ENCODE results near the gene DNAAF5. TPM values are rescaled to one million over a fixed set of nuclear protein-coding genes. Genes with fewer than 3 reads are reported as not detected.

Gene DNAAF5
- polyA plus RNA-seq, 1 experiment: 12.6 TPM

DNA sequence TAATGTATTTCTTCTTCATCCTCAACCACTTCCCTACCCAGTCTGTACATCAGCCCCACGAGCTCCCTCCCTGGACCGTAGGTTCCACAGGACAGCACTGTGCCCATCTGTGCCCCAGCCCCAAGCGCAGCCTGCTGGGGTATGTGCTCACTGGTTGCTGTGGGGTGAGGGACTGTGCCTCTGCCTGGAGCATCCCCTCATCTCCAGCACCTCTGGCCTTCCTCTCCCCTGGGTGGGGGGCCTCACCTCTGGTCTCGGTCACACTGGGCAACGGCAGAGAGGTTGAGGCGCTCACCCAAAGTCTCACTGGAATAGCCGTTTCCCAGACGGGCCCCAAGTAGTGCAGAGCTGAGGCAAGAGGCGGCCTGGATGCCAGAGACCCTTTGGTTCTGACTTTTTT lies 2.1 kb downstream of the DNAAF5 start:
- DNase-seq (ENCODE audit: low read depth, low spot score): no peak
- POLR2A ChIA-PET: no interaction called here
- CTCF ChIA-PET: interaction anchor here (0.7 kb wide), 1 partner anchor 417 kb away, joined by 3 read pairs; no protein-coding TSS in a partner anchor
- no peaks in the 10 kb centered on the region for H3K27me3 ChIP-seq (ENCODE audit: control insufficient read depth, insufficient read depth, low read length)
- H3K4me3 ChIP-seq (ENCODE audit: low read depth, low read length): peak overlapping the region; percentile 68; the same call in 1 of the 2 replicates
- TF ChIP-seq, protein P1, sequence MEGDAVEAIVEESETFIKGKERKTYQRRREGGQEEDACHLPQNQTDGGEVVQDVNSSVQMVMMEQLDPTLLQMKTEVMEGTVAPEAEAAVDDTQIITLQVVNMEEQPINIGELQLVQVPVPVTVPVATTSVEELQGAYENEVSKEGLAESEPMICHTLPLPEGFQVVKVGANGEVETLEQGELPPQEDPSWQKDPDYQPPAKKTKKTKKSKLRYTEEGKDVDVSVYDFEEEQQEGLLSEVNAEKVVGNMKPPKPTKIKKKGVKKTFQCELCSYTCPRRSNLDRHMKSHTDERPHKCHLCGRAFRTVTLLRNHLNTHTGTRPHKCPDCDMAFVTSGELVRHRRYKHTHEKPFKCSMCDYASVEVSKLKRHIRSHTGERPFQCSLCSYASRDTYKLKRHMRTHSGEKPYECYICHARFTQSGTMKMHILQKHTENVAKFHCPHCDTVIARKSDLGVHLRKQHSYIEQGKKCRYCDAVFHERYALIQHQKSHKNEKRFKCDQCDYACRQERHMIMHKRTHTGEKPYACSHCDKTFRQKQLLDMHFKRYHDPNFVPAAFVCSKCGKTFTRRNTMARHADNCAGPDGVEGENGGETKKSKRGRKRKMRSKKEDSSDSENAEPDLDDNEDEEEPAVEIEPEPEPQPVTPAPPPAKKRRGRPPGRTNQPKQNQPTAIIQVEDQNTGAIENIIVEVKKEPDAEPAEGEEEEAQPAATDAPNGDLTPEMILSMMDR (IDR thresholded peaks at IDR 0.05; ENCODE audit: low read depth, low read length): no peak
- peaks cover 14% of the 10 kb centered on the region for H3K9me3 ChIP-seq (ENCODE audit: control insufficient read depth, insufficient read depth, low read length)
- H3K27ac ChIP-seq (ENCODE audit: low read depth, low read length): no peak overlapping the region

DNA sequence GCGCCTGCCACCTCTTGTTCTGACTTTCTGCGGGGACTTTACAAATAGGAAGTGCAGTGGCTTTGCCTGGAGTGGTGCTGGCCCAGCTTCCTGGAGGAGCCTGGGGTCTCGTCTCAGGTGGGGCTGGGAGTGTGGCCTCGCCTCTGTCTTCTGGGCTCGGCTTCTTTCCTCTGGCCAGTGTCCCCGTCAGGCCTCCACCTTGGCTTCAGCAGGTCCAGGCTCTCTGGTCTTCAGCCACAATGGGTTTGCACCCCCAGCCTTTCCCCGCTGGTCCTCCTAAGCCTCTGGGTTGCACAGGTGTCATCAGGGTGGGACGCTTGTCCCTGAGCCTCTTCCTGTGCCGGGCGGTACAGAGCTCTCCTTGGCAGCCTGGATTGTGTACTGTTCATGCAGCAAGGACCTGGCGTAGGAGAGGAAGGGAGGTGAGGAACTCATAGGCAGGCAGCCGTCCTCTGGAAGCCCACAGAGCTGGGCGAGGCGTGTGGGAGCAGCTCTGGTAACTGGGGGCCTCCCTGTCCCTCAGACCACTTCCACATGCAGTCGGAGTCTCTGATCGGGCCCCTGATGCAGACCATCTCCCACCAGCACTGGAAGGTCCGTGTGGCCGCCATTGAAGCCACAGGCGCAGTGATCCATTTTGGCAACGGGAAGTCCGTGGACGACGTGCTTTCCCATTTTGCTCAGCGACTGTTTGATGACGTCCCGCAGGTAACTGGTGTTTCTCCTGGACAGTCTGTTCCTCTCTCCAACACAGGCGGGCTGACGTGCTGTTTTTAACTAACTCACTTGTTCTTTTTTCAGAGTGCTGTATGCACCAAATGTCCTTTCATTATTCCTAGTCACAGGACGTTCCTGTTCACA lies 2.9 kb downstream of the DNAAF5 start:
- ChIA-PET POLR2A (no interaction called here), CTCF (no interaction called here)
- no peak overlapping the region for H3K27ac ChIP-seq (ENCODE audit: low read depth, low read length)
- TF ChIP-seq, protein P1 (IDR thresholded peaks at IDR 0.05; ENCODE audit: low read depth, low read length): no peak
- no peak for DNase-seq (ENCODE audit: low read depth, low spot score)
- no peaks in the 10 kb centered on the region for H3K27me3 ChIP-seq (ENCODE audit: control insufficient read depth, insufficient read depth, low read length)
- H3K9me3 ChIP-seq (ENCODE audit: control insufficient read depth, insufficient read depth, low read length): peaks cover 11% of the 10 kb centered on the region
- no peak overlapping the region for H3K4me3 ChIP-seq (ENCODE audit: low read depth, low read length)

DNA sequence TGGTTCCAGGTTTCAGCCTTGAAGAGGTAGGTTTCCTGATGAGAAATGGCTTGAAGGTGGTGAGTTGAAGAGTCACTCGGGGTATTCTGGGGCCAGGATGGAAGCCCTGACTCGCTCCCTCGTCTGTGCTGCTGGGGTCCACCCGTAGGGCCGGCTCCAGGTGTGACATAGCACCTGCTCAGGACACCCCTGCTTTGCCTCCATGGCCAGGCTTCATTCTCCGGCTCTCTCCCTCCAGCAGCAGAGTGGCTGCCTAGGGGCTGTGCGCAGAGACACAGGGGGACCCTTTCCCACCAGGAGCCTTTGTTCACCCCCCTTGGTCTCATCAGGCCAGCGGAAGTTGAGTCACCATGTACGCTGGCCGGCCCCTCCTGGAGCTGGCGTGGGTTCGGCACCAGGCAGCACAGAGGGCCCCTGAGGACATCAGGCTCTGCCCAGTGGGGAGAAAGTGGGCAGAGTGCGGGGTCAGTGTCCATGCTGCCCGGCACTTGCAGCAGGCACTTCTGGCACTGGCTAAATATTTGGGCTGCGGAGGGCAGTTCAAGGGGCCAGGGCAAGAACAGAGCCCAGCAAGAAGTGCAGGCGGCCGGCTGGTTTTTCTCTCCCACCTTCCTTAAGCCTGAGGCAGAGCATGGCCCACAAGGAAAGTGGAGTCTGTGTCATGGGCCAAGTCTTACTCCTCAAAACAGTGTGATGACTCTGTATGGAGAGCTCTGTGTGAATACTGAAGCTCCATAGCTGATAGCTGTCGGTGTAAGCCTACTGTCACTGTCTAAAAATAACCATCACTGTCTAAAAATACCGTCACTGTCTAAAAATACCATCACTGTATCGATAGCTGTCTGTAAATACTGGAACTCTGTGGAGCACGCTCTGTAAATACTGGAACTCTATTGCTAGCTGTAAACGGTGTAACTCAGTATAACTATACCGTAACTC lies 4.3 kb downstream of the DNAAF5 start:
- CTCF ChIA-PET: interaction anchor here (0.8 kb wide), 1 partner anchor 65 kb away, joined by 3 read pairs; no protein-coding TSS in a partner anchor
- H3K4me3 ChIP-seq (ENCODE audit: low read depth, low read length): no peak overlapping the region
- TF ChIP-seq, protein P1 (IDR thresholded peaks at IDR 0.05; ENCODE audit: low read depth, low read length): no peak
- POLR2A ChIA-PET: no interaction called here
- DNase-seq (ENCODE audit: low read depth, low spot score): peak; percentile 4
- H3K27me3 ChIP-seq (ENCODE audit: control insufficient read depth, insufficient read depth, low read length): no peaks in the 10 kb centered on the region
- H3K9me3 ChIP-seq (ENCODE audit: control insufficient read depth, insufficient read depth, low read length): peaks cover 11% of the 10 kb centered on the region
- H3K27ac ChIP-seq (ENCODE audit: low read depth, low read length): no peak overlapping the region

DNA sequence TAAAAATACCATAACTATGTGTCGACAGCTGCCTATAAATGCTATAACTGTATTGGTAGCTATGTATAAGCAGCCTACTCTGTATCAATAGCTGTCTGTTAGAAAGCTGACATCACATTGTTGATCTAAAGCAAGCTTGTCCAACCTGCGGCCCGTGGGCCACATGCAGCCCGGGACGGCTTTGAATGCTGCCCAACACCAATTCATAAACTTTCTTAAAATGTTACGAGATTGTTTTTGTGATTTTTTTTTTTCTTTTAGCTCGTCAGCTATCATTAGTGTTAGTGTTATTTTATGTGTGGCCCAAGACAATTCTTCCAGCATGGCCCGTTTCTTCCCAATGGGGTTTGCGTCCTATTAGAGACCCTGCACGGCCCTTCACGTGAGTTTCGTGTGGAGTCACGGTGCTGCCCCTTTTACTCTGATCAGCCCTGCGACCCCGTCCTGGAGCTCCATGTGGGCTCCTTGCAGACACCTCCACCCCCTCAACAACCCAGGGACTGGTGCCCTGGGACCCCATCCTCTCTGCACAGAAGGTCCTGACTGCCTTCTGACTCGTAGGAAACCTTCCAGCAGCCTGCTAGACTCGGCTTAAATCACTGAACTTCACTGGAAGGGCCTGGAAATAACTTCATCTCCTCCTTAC lies 5.1 kb downstream of the DNAAF5 start:
- POLR2A ChIA-PET: no interaction called here
- Histone ChIP-seq H3K9me3 (ENCODE audit: control insufficient read depth, insufficient read depth, low read length) (peaks cover 5% of the 10 kb centered on the region), H3K27ac (ENCODE audit: low read depth, low read length) (no peak overlapping the region), H3K4me3 (ENCODE audit: low read depth, low read length) (no peak overlapping the region), H3K27me3 (ENCODE audit: control insufficient read depth, insufficient read depth, low read length) (no peaks in the 10 kb centered on the region)
- TF ChIP-seq, protein P1 (IDR thresholded peaks at IDR 0.05; ENCODE audit: low read depth, low read length): no peak
- CTCF ChIA-PET: interaction anchor here (0.8 kb wide), 1 partner anchor 66 kb away, joined by 3 read pairs; no protein-coding TSS in a partner anchor
- no peak for DNase-seq (ENCODE audit: low read depth, low spot score)

Data from AG04450 (cell line).